Measurements from ENCODE around the gene LRRC4B.

Gene LRRC4B

GRCh38 chr19:50467566-50467965, 100.7 kb downstream of the LRRC4B start:
- no peak for DNase-seq

Data from nucleus accumbens (tissue), 56 donors.